HEK293 (cell line): ENCODE results near the gene FAM76A.
A peak's percentile ranks its signal among the peaks of the same experiment; 100 is the strongest.

ENCODE experiments used
- ELK4 ChIP-seq: IDR thresholded peaks from 2 replicates; pipeline ENCODE4 v1.6.1; 2011; ENCODE audit warnings: mild to moderate bottlenecking, low read depth, low read length, borderline replicate concordance
- KLF1 ChIP-seq: fragments of 450-650 bp; formaldehyde crosslinking; IDR thresholded peaks from 2 replicates; pipeline ENCODE4 v1.5.1; 2016; ENCODE audit warnings: missing biosample characterization, missing genetic modification characterization
- KLF17 ChIP-seq: fragments of 450-650 bp; formaldehyde crosslinking; IDR thresholded peaks from 2 replicates; pipeline ENCODE4 v1.5.1; 2016; ENCODE audit warnings: missing biosample characterization, missing genetic modification characterization
- KLF9 ChIP-seq: fragments of 450-650 bp; formaldehyde crosslinking; IDR thresholded peaks from 2 replicates; pipeline ENCODE4 v1.5.1; 2016; ENCODE audit warnings: missing biosample characterization, missing genetic modification characterization, low read depth
- MZF1 ChIP-seq: fragments of 450-650 bp; formaldehyde crosslinking; IDR thresholded peaks from 2 replicates; pipeline ENCODE4 v1.5.1; 2017; ENCODE audit warnings: missing biosample characterization, missing genetic modification characterization, borderline replicate concordance
- SCRT1 ChIP-seq: fragments of 450-650 bp; formaldehyde crosslinking; IDR thresholded peaks from 2 replicates; pipeline ENCODE4 v1.5.1; 2016; ENCODE audit warnings: missing biosample characterization, missing genetic modification characterization, borderline replicate concordance
- SP3 ChIP-seq: fragments of 450-650 bp; formaldehyde crosslinking; IDR thresholded peaks from 2 replicates; pipeline ENCODE4 v1.5.1; 2016; ENCODE audit warnings: missing biosample characterization, missing genetic modification characterization
- TRIM28 ChIP-seq: IDR thresholded peaks from 2 replicates; pipeline ENCODE4 v1.6.1; 2011; ENCODE audit warnings: low read length, control low read depth, borderline replicate concordance
- ZBTB8A ChIP-seq: fragments of 450-650 bp; formaldehyde crosslinking; IDR thresholded peaks from 2 replicates; pipeline ENCODE4 v1.5.1; 2016; ENCODE audit warnings: missing biosample characterization, missing genetic modification characterization
- ZIC2 ChIP-seq: fragments of 450-650 bp; formaldehyde crosslinking; IDR thresholded peaks from 2 replicates; pipeline ENCODE4 v1.5.1; 2016; ENCODE audit warnings: missing biosample characterization, missing genetic modification characterization
- ZNF140 ChIP-seq: fragments of 450-650 bp; formaldehyde crosslinking; IDR thresholded peaks from 2 replicates; pipeline ENCODE4 v1.5.1; 2016; ENCODE audit warnings: missing biosample characterization, missing genetic modification characterization
- ZNF19 ChIP-seq: fragments of 450-650 bp; formaldehyde crosslinking; IDR thresholded peaks from 2 replicates; pipeline ENCODE4; 2016; ENCODE audit warnings: missing biosample characterization, missing genetic modification characterization, low read depth
- ZNF214 ChIP-seq: fragments of 450-650 bp; formaldehyde crosslinking; IDR thresholded peaks from 2 replicates; pipeline ENCODE4 v1.5.1; 2017; ENCODE audit warnings: missing biosample characterization, mild to moderate bottlenecking, missing genetic modification characterization, borderline replicate concordance
- ZNF221 ChIP-seq: fragments of 450-650 bp; formaldehyde crosslinking; IDR thresholded peaks from 2 replicates; pipeline ENCODE4 v1.5.1; 2017; ENCODE audit warnings: missing biosample characterization, missing genetic modification characterization, borderline replicate concordance
- ZNF239 ChIP-seq: fragments of 450-650 bp; formaldehyde crosslinking; IDR thresholded peaks from 2 replicates; pipeline ENCODE4 v1.5.1; 2016; ENCODE audit warnings: missing biosample characterization, missing genetic modification characterization
- ZNF341 ChIP-seq: fragments of 450-650 bp; formaldehyde crosslinking; IDR thresholded peaks from 2 replicates; pipeline ENCODE4; 2016; ENCODE audit warnings: low read depth, missing biosample characterization, missing genetic modification characterization
- ZNF350 ChIP-seq: fragments of 450-650 bp; formaldehyde crosslinking; IDR thresholded peaks from 2 replicates; pipeline ENCODE4 v1.5.0; 2017; ENCODE audit warnings: missing biosample characterization, mild to moderate bottlenecking, missing genetic modification characterization
- ZNF398 ChIP-seq: fragments of 450-650 bp; formaldehyde crosslinking; IDR thresholded peaks from 2 replicates; pipeline ENCODE4 v1.5.1; 2017; ENCODE audit warnings: missing biosample characterization, missing genetic modification characterization
- ZNF473 ChIP-seq: fragments of 450-650 bp; formaldehyde crosslinking; IDR thresholded peaks from 2 replicates; pipeline ENCODE4 v1.5.1; 2017; ENCODE audit warnings: missing biosample characterization, missing genetic modification characterization
- ZNF501 ChIP-seq: fragments of 450-650 bp; formaldehyde crosslinking; IDR thresholded peaks from 2 replicates; pipeline ENCODE4 v1.5.1; 2016; ENCODE audit warnings: missing biosample characterization, missing genetic modification characterization
- ZNF529 ChIP-seq: fragments of 450-650 bp; formaldehyde crosslinking; IDR thresholded peaks from 2 replicates; pipeline ENCODE4 v1.5.1; 2017; ENCODE audit warnings: missing genetic modification characterization, missing biosample characterization; ENCODE audit not compliant: insufficient replicate concordance
- ZNF639 ChIP-seq: fragments of 450-650 bp; formaldehyde crosslinking; IDR thresholded peaks from 2 replicates; pipeline ENCODE4 v1.5.1; 2016; ENCODE audit warnings: missing biosample characterization, missing genetic modification characterization
- ZNF654 ChIP-seq: fragments of 450-650 bp; formaldehyde crosslinking; IDR thresholded peaks from 2 replicates; pipeline ENCODE4 v1.5.1; 2016; ENCODE audit warnings: low read depth, missing biosample characterization, missing genetic modification characterization
- TF ChIP-seq, protein P1 (sequence below): fragments of 450-650 bp; formaldehyde crosslinking; conservative IDR thresholded peaks from 2 replicates; pipeline ENCODE4 v1.5.1; 2016; ENCODE audit warnings: low read depth, missing biosample characterization, missing genetic modification characterization
- TF ChIP-seq, protein P2 (sequence below): fragments of 450-650 bp; formaldehyde crosslinking; optimal IDR thresholded peaks from 2 replicates; pipeline ENCODE3; 2016; ENCODE audit warnings: missing biosample characterization, mild to moderate bottlenecking, missing genetic modification characterization
- TF ChIP-seq, protein P3 (sequence below): fragments of 450-650 bp; formaldehyde crosslinking; IDR thresholded peaks from 2 replicates; pipeline ENCODE4 v1.5.1; 2017; ENCODE audit warnings: missing biosample characterization, missing genetic modification characterization

FAM76A gene

GRCh38 chr1:27772932-27773825, 47.4 kb downstream of the FAM76A start, which contains the start of gene STX12 (continued):
- TF ChIP-seq, protein P1, sequence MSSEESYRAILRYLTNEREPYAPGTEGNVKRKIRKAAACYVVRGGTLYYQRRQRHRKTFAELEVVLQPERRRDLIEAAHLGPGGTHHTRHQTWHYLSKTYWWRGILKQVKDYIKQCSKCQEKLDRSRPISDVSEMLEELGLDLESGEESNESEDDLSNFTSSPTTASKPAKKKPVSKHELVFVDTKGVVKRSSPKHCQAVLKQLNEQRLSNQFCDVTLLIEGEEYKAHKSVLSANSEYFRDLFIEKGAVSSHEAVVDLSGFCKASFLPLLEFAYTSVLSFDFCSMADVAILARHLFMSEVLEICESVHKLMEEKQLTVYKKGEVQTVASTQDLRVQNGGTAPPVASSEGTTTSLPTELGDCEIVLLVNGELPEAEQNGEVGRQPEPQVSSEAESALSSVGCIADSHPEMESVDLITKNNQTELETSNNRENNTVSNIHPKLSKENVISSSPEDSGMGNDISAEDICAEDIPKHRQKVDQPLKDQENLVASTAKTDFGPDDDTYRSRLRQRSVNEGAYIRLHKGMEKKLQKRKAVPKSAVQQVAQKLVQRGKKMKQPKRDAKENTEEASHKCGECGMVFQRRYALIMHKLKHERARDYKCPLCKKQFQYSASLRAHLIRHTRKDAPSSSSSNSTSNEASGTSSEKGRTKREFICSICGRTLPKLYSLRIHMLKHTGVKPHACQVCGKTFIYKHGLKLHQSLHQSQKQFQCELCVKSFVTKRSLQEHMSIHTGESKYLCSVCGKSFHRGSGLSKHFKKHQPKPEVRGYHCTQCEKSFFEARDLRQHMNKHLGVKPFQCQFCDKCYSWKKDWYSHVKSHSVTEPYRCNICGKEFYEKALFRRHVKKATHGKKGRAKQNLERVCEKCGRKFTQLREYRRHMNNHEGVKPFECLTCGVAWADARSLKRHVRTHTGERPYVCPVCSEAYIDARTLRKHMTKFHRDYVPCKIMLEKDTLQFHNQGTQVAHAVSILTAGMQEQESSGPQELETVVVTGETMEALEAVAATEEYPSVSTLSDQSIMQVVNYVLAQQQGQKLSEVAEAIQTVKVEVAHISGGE (tag by site-specific recombination), result peak; percentile 88
- TF ChIP-seq ZNF239 (tag by site-specific recombination) (no peak), ZNF501 (peak; percentile 64; the same call in 1 of the 2 replicates), ZNF19 (tag by site-specific recombination) (no peak), ZNF654 (tag by site-specific recombination) (no peak), ZNF350 (tag by site-specific recombination) (no peak), ZNF398 (tag by site-specific recombination) (peak; percentile 24; the same call in 1 of the 2 replicates), KLF1 (tag by site-specific recombination) (peak; percentile 24; the same call in 1 of the 2 replicates), ZNF341 (peak; percentile 81), MZF1 (tag by site-specific recombination) (0 out of 2 replicates have a peak, but pooled peaks have one; percentile 58), TRIM28 (0 out of 2 replicates have a peak, but pooled peaks have one; percentile 29), ELK4 (no peak; the same call in 1 of the 2 replicates), ZNF529 (tag by site-specific recombination) (no peak), ZNF214 (tag by site-specific recombination) (no peak), ZNF473 (tag by site-specific recombination) (no peak), KLF9 (tag by site-specific recombination) (peak; percentile 56; the same call in 1 of the 2 replicates), ZNF221 (no peak), ZBTB8A (tag by site-specific recombination) (peak; percentile 51; the same call in 1 of the 2 replicates), SCRT1 (tag by site-specific recombination) (no peak), ZNF140 (tag by site-specific recombination) (no peak), ZNF639 (tag by site-specific recombination) (0 out of 2 replicates have a peak, but pooled peaks have one; percentile 15), SP3 (tag by site-specific recombination) (peak; percentile 91), ZIC2 (tag by site-specific recombination) (peak; percentile 51; the same call in 1 of the 2 replicates), KLF17 (tag by site-specific recombination) (peak; percentile 94)
- TF ChIP-seq, protein P2, sequence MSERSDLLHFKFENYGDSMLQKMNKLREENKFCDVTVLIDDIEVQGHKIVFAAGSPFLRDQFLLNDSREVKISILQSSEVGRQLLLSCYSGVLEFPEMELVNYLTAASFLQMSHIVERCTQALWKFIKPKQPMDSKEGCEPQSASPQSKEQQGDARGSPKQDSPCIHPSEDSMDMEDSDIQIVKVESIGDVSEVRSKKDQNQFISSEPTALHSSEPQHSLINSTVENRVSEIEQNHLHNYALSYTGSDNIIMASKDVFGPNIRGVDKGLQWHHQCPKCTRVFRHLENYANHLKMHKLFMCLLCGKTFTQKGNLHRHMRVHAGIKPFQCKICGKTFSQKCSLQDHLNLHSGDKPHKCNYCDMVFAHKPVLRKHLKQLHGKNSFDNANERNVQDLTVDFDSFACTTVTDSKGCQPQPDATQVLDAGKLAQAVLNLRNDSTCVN (tag by site-specific recombination), result peak; percentile 66
- TF ChIP-seq, protein P3, sequence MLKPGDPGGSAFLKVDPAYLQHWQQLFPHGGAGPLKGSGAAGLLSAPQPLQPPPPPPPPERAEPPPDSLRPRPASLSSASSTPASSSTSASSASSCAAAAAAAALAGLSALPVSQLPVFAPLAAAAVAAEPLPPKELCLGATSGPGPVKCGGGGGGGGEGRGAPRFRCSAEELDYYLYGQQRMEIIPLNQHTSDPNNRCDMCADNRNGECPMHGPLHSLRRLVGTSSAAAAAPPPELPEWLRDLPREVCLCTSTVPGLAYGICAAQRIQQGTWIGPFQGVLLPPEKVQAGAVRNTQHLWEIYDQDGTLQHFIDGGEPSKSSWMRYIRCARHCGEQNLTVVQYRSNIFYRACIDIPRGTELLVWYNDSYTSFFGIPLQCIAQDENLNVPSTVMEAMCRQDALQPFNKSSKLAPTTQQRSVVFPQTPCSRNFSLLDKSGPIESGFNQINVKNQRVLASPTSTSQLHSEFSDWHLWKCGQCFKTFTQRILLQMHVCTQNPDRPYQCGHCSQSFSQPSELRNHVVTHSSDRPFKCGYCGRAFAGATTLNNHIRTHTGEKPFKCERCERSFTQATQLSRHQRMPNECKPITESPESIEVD, result no peak; the same call in 1 of the 2 replicates
